ENCODE data around the gene SIPA1L3.
A peak's percentile ranks its signal among the peaks of the same experiment; 100 is the strongest.

The SIPA1L3 gene

DNA sequence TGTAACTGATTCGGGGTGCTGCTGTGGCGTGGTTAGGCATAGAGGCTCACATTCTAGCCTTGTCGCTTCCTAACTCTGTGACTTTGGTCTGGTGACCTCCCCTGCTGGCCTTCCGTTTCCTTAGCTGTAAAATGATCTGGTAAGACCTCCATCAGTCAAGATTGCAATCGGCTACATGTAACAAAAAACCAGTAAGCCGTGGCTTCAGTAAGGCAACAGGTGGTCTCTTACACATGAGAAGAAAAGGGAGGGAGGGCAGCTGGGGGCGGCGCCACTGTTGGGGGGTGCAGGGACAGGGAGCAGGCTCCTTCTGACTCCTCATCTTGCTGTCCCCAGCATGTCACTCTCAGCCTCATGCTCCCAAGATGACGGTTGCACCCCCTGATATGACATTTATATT is 148.0 kb downstream of the SIPA1L3 start:
- no peak for DNase-seq (ENCODE audit: low read depth)
- H3K4me3 ChIP-seq (ENCODE audit: control insufficient read depth, low read depth, low read length), result no peak overlapping the region
- TF ChIP-seq, protein P1, sequence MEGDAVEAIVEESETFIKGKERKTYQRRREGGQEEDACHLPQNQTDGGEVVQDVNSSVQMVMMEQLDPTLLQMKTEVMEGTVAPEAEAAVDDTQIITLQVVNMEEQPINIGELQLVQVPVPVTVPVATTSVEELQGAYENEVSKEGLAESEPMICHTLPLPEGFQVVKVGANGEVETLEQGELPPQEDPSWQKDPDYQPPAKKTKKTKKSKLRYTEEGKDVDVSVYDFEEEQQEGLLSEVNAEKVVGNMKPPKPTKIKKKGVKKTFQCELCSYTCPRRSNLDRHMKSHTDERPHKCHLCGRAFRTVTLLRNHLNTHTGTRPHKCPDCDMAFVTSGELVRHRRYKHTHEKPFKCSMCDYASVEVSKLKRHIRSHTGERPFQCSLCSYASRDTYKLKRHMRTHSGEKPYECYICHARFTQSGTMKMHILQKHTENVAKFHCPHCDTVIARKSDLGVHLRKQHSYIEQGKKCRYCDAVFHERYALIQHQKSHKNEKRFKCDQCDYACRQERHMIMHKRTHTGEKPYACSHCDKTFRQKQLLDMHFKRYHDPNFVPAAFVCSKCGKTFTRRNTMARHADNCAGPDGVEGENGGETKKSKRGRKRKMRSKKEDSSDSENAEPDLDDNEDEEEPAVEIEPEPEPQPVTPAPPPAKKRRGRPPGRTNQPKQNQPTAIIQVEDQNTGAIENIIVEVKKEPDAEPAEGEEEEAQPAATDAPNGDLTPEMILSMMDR (conservative IDR thresholded peaks at IDR 0.05; ENCODE audit: control insufficient read depth, insufficient read depth, low read depth, low read length), result no peak

DNA sequence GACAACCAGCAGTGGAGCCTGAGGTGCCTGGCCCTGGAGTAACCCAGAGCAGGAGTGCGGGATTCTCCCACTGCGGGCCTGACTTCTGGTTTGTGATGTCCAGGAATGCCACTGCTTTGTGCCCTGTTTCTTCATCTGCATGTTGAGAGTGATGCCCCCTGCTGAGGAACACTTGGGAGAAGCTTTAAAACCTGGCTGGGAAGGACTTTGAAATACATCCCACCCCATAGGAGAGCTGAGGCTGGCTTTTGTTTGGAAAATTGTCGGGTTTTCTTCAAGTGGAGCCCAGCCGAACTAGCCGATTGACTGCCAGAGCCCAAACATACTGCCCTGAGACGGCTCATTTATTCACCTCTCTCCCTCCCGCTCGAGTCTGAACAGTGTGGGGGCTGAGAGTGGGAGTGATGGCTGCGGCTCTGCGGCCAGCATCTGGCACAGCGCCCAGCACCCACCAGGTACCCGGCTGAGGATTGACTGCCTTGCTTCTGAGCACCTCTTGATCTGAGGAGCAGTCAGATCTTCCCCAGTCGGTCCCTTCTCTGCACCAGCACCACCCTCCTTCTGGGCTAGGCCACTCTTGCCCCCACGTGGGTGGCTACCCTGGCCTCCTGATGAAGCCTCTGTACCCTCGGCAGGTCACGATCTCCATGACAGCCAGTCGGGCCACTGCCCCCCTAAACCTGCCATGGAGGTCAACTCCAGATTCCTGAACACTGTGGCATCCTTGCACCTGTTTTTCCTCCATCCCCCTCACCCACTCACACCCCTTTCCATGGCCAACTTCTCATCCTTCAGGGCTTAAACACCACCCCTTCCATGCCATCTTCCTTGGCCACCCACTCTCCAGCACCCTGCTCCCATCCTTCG is 148.9 kb downstream of the SIPA1L3 start:
- no peak overlapping the region for H3K4me3 ChIP-seq (ENCODE audit: control insufficient read depth, low read depth, low read length)
- no peak for DNase-seq (ENCODE audit: low read depth)
- TF ChIP-seq, protein P1 (conservative IDR thresholded peaks at IDR 0.05; ENCODE audit: control insufficient read depth, insufficient read depth, low read depth, low read length), result no peak

- H3K4me3 ChIP-seq (ENCODE audit: control insufficient read depth, low read depth, low read length), result no peak overlapping the region
- TF ChIP-seq, protein P1 (conservative IDR thresholded peaks at IDR 0.05; ENCODE audit: control insufficient read depth, insufficient read depth, low read depth, low read length), result no peak
- no peak for DNase-seq (ENCODE audit: low read depth)
These were observed 149.6 kb downstream of the SIPA1L3 start for GRCh38 chr19:38056646-38057045.

DNA sequence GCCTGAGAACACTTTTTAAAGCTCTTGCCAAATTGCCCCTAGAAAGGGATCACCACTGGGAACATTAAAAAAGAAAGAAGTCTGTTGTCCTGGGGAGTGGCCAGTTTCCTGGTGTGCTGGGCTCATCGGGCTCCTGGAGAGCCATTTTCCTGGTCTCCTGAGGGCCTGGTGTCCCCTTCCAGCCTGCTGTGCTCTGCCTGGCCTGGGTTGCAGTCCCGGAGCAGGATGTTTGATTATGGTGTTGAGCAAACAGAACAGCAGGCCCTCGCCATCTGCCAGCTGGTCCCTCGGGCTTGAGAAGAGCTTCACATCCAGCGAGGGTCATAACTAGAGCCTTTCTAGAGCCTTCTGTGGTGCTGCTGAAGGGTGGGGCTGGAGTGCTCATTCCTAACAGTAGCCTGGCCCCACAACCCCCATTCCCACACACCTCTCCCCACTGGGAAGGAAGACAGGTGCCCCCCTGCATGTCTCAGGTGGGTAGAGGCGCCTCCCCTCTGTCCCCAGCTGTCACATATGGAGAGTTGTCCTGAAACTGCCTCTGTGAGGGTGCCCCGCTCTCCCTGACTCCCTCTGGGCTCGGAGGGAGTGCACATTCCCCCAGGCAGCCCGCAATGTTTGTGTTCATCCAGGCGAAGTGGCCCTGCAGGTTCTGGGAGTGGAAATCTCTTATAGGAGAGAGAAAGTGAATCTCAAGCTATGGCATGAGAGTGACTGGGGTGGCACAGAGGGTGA is 151.1 kb downstream of the SIPA1L3 start:
- DNase-seq (ENCODE audit: low read depth), result no peak
- TF ChIP-seq, protein P1 (conservative IDR thresholded peaks at IDR 0.05; ENCODE audit: control insufficient read depth, insufficient read depth, low read depth, low read length), result no peak

DNA sequence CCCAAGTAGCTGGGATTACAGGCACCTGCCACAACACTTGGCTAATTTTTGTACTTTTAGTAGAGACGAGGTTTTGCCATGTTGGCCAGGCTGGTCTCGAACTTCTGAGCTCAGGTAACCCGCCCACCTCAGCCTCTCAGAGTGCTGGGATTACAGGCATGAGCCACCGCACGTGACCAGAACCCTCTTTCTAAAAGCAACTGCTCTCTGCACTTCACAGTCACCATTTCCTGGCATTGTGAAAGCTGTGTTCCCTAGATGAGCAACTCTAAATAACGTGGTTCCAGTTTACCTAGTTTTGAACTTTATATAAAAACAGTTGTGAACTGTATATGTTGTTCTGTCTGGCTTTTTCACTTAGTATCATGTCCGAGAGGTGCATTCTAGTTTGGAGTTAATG is 152.9 kb downstream of the SIPA1L3 start:
- TF ChIP-seq, protein P1 (conservative IDR thresholded peaks at IDR 0.05; ENCODE audit: control insufficient read depth, insufficient read depth, low read depth, low read length), result no peak
- DNase-seq (ENCODE audit: low read depth), result peak; percentile 10
- H3K4me3 ChIP-seq (ENCODE audit: control insufficient read depth, low read depth, low read length), result no peak overlapping the region

More for the DNA sequence above, 151.1 kb downstream of the SIPA1L3 start:
- no peak overlapping the region for H3K4me3 ChIP-seq (ENCODE audit: control insufficient read depth, low read depth, low read length)

GRCh38 chr19:38060331-38060730 is 153.3 kb downstream of the SIPA1L3 start:
- DNase-seq (ENCODE audit: low read depth), result no peak
- no peak overlapping the region for H3K4me3 ChIP-seq (ENCODE audit: control insufficient read depth, low read depth, low read length)
- TF ChIP-seq, protein P1 (conservative IDR thresholded peaks at IDR 0.05; ENCODE audit: control insufficient read depth, insufficient read depth, low read depth, low read length), result no peak

Data from fibroblast of mammary gland (primary cell).